Pancreas (tissue), 10 donors: ENCODE data around the gene OGFR. TPM values are rescaled to one million over a fixed set of nuclear protein-coding genes. Genes with fewer than 3 reads are reported as not detected.

Experiments used
- ATAC-seq, 4 donors: fragments of 200-7000 bp; cut with Tn5 transposase; one replicate each; pipeline versions ENCODE4 v1.8.0 to v1.9.1; 2020; ENCODE audit warnings: mild to moderate bottlenecking in 4 of 4, moderate library complexity in 4 of 4
- DNase-seq, 6 donors: peaks; one replicate each; pipeline ENCODE4 v3.0.0-alpha.2; 2020
- FAIRE-seq: peaks from 2 replicates; lab custom pipeline; 2012; peaks lifted over from hg19 to GRCh38; lab: Jason Lieb, UNC
- H3K27ac ChIP-seq, 4 donors: fragments of 200-600 bp; sonication (generic); 1 replicate in 3 of 4; 2 replicates in 1 of 4; pipeline versions ENCODE4 v1.5.0 to v1.8.0; 2020
- H3K27me3 ChIP-seq, 4 donors: fragments of 200-600 bp; one replicate each; pipeline ENCODE4 v1.8.0; 2021
- H3K36me3 ChIP-seq, 3 donors: fragments of 200-600 bp; sonication (generic) in 1 of 3; one replicate each; pipeline versions ENCODE4 v1.5.0 to v1.8.0; 2020 to 2021
- H3K4me1 ChIP-seq, 3 donors: fragments of 200-600 bp; one replicate each; pipeline ENCODE4 v1.8.0; 2021
- H3K4me3 ChIP-seq, 4 donors: fragments of 200-600 bp; sonication (generic) in 2 of 4; one replicate each; pipeline versions ENCODE4 v1.5.0 to v1.8.0; 2020 to 2021
- H3K9me3 ChIP-seq, 4 donors: fragments of 200-600 bp; one replicate each; pipeline ENCODE4 v1.8.0; 2021
- CTCF ChIP-seq, 4 donors: fragments of 200-600 bp; sonication (generic) in 3 of 4; IDR thresholded peaks; one replicate each; pipeline versions ENCODE4 v1.5.0 to v1.8.0; 2021; ENCODE audit warnings: antibody characterized with exemption in 4 of 4
- WGBS, 2 donors: extraction: QIAGEN DNeasy Blood & Tissue Kit; methylation state at CpG; one replicate each; pipeline ENCODE4 v1.1.7; 2013; 5-methylcytosine and 5-hydroxymethylcytosine counted together
- intact Hi-C, 3 donors: fragments of 100-400 bp; cut with DNase I; formaldehyde crosslinking; loops; one replicate each; pipeline versions ENCODE4 v1.11.1 to v1.14.2; 2022
- polyA plus RNA-seq, 2 donors: library from polyadenylated mRNA; stranded (reverse); fragments of 200-250 nt; gene quantifications; one replicate each; pipeline ENCODE4 v1.2.3, GENCODE V29; 2013
- total RNA-seq, 6 donors: library from RNA; stranded (reverse); fragmentation: NEBNext Ultra II Directional in 4 of 6; extraction: Animal tissue kit (Norgen Biotek cat#: 25700) in 4 of 6; gene quantifications; one replicate each; pipeline versions ENCODE4 v1.2.1 to v1.2.4, GENCODE V29; 2021 to 2023
- donor health status: healthy with polysubstance abuse.
- donor health status: DM: no; HTN: no; CAD: no; lungs with moderate emphysema.
- donor health status: DM: no; HTN: no; CAD: no.
- donor health status: control.
- donor health status: control.
- donor health status: Bipolar disorder and iron deficiency.
- donor health status: DM: yes; HTN: yes; CAD: no.
- donor health status: DM: no; HTN: no; CAD: no.
- donor health status: DM: no; HTN: no; CAD: no.
- donor health status: DM: yes; HTN: yes; CAD: no.

The OGFR gene
- total and polyA plus RNA-seq, 8 donors, result 18.1 to 79.5 (median 23.0) TPM

- H3K4me3 ChIP-seq, result no peak overlapping the region
- peaks cover 0 to 5% (median 0%) of the 10 kb centered on the region in 4 donors for H3K27me3 ChIP-seq
- H3K4me1 ChIP-seq, result peaks cover 0 to 7% (median 6%) of the 10 kb centered on the region in 3 donors
- no peaks in the 10 kb centered on the region for H3K9me3 ChIP-seq
- intact Hi-C loops, result no loop called here
- ATAC-seq, result no peak
- H3K27ac ChIP-seq, result no peak overlapping the region
- peak in 1 of 6 donors; percentile 26 for DNase-seq
- no peak for FAIRE-seq
- WGBS, 2 donors, result 69 to 87% methylated on average over 12 of the region's 12 CpGs
- H3K36me3 ChIP-seq, result no peaks in the 10 kb centered on the region
- TF ChIP-seq CTCF (IDR thresholded peaks at IDR 0.05), result no peak
These were observed 17.1 kb downstream of the OGFR start for GRCh38 chr20:62821726-62822210.

DNA sequence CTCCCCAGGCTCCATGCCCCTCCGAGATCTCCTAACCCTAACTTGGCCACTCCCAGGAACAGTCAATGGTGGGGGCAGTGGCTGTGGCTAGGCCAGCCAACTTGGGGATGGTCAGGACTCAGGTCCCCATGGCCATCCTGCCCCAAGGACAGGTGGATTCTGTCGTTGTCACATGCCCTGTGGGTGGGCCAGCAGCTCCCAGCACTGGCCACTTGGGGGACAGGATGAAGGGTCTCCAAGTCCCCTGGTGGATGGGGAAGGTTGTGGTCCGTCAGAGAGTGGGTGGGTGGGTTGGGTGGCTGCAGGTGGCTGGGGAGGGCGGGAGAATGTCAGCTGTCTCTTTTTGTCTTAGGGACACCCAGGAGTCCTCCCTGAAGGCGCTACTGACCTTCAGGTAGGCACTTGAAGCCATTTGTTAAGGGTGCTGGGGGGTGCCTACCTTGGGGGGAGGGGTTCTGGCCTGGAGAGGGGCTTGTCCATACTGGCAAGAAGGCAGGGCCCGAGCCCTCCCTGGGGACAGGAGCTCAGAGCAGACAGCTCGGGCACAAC lies 17.7 kb downstream of the OGFR start:
- peak in 1 of 6 donors; percentile 18 for DNase-seq
- 64 to 76% methylated on average over 7 of the region's 7 CpGs for WGBS, 2 donors
- H3K4me3 ChIP-seq, result no peak overlapping the region
- peaks cover 0 to 1% (median 0%) of the 10 kb centered on the region in 4 donors for H3K27me3 ChIP-seq
- ATAC-seq, result no peak
- peaks cover 0 to 7% (median 6%) of the 10 kb centered on the region in 3 donors for H3K4me1 ChIP-seq
- H3K36me3 ChIP-seq, result no peaks in the 10 kb centered on the region
- no peaks in the 10 kb centered on the region for H3K9me3 ChIP-seq
- intact Hi-C loops, result no loop called here
- H3K27ac ChIP-seq, result peak overlapping the region in 1 of 4 donors; percentile 51
- no peak for FAIRE-seq
- TF ChIP-seq CTCF (IDR thresholded peaks at IDR 0.05), result no peak

DNA sequence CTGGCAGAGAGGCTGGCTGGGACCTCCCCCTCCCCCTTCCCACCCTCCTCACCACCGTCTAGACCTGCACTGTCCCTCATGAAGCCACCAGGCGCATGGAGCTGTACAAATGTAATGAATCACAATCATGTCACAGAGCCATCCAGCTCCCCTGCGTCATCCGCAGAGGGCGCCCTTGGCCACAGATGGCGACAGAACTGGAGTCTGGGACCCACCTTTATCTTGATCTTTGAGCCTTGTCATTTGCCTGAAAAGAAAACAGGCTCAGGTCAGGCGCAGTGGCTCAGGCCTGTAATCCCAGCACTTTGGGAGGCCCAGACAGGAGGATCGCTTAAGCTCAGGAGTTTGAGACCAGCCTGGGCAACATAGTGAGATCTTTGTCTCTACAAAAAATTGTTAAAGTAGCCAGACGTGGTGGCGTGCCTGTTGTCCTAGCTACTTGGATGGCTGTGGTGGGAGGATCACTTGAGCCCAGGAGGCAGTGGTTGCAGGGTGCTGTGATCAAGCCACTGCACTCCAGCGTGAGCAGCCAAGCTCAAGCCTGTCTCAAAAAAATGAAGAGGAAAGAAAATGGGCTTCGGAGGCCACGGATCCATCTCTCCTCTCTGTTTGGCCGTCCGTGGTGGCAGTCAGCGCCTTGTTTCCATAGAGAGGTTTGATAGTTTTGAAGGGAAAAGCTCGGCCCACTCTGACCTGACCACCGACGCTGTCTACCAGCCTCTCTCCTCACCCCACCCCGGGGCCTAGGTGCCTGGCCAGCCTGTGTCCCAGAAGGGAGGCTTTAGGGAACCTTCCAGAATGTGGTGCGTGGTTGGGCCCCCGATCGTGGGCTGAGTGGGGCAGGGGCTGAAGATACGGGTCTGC lies 18.4 kb downstream of the OGFR start:
- no peaks in the 10 kb centered on the region for H3K27me3 ChIP-seq
- peak; percentile 8 to 53 (median 14) for ATAC-seq
- intact Hi-C loops, result no loop called here
- DNase-seq, result peak in 2 of 6 donors; percentile 55 to 57
- peaks cover 0 to 7% (median 6%) of the 10 kb centered on the region in 3 donors for H3K4me1 ChIP-seq
- 75 to 76% methylated on average over 24 of the region's 24 CpGs for WGBS, 2 donors
- FAIRE-seq, result no peak
- no peaks in the 10 kb centered on the region for H3K9me3 ChIP-seq
- no peak for TF ChIP-seq CTCF (IDR thresholded peaks at IDR 0.05)
- H3K27ac ChIP-seq, result peak overlapping the region; percentile 8 to 57 (median 46)
- no peaks in the 10 kb centered on the region for H3K36me3 ChIP-seq
- no peak overlapping the region for H3K4me3 ChIP-seq

DNA sequence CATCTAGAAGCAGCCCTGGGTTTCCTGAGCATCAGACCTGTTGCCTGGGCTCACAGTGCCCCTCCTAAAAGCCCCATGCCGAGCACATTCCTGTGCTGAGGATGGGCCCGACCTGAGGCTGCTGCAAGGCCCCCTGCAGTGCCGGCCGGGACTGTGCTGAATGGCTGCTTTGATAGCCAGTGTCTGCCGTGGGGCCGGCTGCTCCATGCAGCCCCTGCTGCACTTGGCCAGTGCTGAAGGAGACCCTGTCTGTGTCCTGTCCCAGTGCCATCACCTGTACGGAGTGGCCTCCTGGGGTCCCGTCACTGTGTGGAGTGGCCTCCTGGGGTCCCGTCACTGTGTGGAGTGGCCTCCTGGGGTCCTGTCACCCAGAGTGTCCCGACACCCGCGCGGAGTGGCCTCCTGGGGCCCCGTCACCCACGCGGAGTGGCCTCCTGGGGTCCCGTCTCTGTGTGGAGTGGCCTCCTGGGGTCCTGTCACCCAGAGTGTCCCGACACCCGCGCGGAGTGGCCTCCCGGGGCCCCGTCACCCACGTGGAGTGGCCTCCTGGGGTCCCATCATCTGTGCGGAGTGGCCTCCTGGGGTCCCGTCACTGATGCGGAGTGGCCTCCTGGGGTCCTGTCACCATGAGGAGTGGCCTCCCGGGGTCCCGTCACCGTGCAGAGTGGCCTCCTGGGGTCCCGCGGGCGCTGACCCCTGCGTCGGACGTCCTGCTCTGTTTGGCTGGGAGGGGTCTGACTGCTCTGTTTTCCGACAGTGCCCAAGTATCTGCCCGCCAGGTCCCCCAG lies 19.2 kb downstream of the OGFR start:
- 58 to 61% methylated on average over 35 to 38 of the region's 38 CpGs for WGBS, 2 donors
- intact Hi-C loops, result no loop called here
- TF ChIP-seq CTCF (IDR thresholded peaks at IDR 0.05), result no peak
- Histone ChIP-seq H3K9me3 (no peaks in the 10 kb centered on the region), H3K4me1 (peaks cover 0 to 7% (median 0%) of the 10 kb centered on the region in 3 donors), H3K27me3 (no peaks in the 10 kb centered on the region), H3K36me3 (no peaks in the 10 kb centered on the region), H3K27ac (peak overlapping the region; percentile 49 to 62 (median 54)), H3K4me3 (no peak overlapping the region)
- DNase-seq (peak in 1 of 6 donors; percentile 62), FAIRE-seq (no peak), ATAC-seq (peak in 3 of 4 donors; percentile 5 to 48 (median 39))
